Prostate gland (tissue), 2 donors: ENCODE measurements around the gene LONP1. TPM values are rescaled to one million over a fixed set of nuclear protein-coding genes. Genes with fewer than 3 reads are reported as not detected.

ENCODE experiments used
- DNase-seq: peaks from one replicate; pipeline ENCODE4 v3.0.0-alpha.2; 2019; ENCODE audit warnings: low spot score
- H3K27ac ChIP-seq, 2 donors: fragments of 200-600 bp; sonication (generic); 2 replicates each; pipeline ENCODE4 v1.5.1; 2017 to 2019
- H3K27me3 ChIP-seq: fragments of 200-600 bp; sonication (generic); replicated peaks from 2 replicates; pipeline ENCODE4 v1.5.1; 2019; ENCODE audit not compliant: insufficient read depth
- H3K36me3 ChIP-seq, 2 donors: fragments of 200-600 bp; sonication (generic); 1 replicate in 1 of 2; 2 replicates in 1 of 2; pipeline versions ENCODE4 v1.5.1 to v1.8.1; 2017 to 2019
- H3K4me1 ChIP-seq: fragments of 200-600 bp; sonication (generic); replicated peaks from 2 replicates; pipeline ENCODE4 v1.5.1; 2019
- H3K4me3 ChIP-seq, 2 donors: fragments of 200-600 bp; sonication (generic); 2 replicates each; pipeline ENCODE4 v1.5.1; 2017 to 2019
- H3K9me3 ChIP-seq: fragments of 200-600 bp; sonication (generic); 2 replicates; pipeline ENCODE4 v1.5.1; 2017
- POLR2A ChIP-seq: fragments of 450-650 bp; IDR thresholded peaks from one replicate; pipeline ENCODE4 v1.6.1; 2016; ENCODE audit warnings: antibody characterized with exemption, mild to moderate bottlenecking
- POLR2AphosphoS5 ChIP-seq: sonication (generic); formaldehyde crosslinking; IDR thresholded peaks from one replicate; pipeline ENCODE4 v1.6.1; 2017; ENCODE audit warnings: antibody characterized with exemption
- WGBS: methylation state at CpG from one replicate; pipeline ENCODE4 v1.1.5; 2018; 5-methylcytosine and 5-hydroxymethylcytosine counted together
- intact Hi-C: fragments of 100-400 bp; cut with DNase I; formaldehyde crosslinking; loops from one replicate; pipeline ENCODE4 v1.14.2; 2022
- total RNA-seq, 2 donors: library from RNA; depleted of rRNA; stranded (reverse); fragments of >200 nt; gene quantifications; one replicate each; pipeline ENCODE4 v1.1.0, GENCODE V29; 2016
- TF ChIP-seq, protein P1 (sequence below), 4 experiments: fragments of 200-600 bp in 2 of 4; fragments of 450-650 bp in 2 of 4; sonication (generic) in 2 of 4; IDR thresholded peaks; 1 replicate in 3 of 4; 2 replicates in 1 of 4; pipeline ENCODE4 v1.5.1; 2016 to 2019; ENCODE audit warnings: antibody characterized with exemption in 4 of 4, mild to moderate bottlenecking in 2 of 4, moderate library complexity in 2 of 4

The LONP1 gene, protein sequence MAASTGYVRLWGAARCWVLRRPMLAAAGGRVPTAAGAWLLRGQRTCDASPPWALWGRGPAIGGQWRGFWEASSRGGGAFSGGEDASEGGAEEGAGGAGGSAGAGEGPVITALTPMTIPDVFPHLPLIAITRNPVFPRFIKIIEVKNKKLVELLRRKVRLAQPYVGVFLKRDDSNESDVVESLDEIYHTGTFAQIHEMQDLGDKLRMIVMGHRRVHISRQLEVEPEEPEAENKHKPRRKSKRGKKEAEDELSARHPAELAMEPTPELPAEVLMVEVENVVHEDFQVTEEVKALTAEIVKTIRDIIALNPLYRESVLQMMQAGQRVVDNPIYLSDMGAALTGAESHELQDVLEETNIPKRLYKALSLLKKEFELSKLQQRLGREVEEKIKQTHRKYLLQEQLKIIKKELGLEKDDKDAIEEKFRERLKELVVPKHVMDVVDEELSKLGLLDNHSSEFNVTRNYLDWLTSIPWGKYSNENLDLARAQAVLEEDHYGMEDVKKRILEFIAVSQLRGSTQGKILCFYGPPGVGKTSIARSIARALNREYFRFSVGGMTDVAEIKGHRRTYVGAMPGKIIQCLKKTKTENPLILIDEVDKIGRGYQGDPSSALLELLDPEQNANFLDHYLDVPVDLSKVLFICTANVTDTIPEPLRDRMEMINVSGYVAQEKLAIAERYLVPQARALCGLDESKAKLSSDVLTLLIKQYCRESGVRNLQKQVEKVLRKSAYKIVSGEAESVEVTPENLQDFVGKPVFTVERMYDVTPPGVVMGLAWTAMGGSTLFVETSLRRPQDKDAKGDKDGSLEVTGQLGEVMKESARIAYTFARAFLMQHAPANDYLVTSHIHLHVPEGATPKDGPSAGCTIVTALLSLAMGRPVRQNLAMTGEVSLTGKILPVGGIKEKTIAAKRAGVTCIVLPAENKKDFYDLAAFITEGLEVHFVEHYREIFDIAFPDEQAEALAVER
- 100 to 1,000 TPM in 1 of 2 donors, 10 to 100 TPM in 1; 62.7 to 120 TPM for total RNA-seq

DNA sequence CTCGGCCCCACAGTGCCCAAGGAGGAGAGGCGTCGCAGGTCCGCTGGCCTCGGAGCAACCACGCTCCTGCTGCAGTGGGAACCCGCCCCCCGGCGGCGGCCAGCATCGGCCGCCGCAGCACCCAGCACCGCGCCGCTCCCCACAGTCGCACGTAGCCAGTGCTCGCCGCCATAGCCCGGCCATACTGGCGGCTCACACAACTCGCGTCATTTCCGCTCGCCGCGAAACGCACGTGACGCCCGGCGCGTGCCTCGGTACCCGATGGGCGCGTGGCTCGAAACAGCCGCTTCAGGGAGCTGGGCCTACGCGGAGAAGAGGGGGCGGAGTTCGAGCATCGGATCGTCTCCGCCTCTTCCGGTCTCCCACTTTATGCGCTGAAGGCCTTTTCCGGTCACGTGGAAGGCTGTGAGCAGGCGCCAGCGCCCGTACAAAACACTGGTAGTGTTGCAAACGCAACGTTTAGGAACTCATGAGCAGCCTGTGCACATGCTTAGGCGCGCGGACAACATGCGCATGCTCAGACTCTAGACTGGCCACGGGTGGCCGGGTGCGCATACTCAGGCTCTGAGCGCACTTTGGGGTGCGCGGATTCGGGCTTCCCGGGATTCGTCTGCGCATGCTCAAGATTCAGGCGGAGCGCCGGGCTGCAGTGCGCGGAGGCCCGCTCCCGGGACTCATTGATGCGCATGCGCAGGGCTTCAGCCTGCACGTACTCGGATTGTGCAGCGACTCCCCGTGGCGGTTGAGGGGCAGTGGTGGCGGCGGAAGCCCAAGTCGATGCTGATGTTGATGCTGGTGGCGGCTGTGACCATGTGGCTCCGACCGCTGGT lies at the start of gene LONP1, which contains the start of gene CATSPERD:
Gene LONP1, minus strand, starts transcription at position 186 of the 830 bp plus-strand sequence. Its CDS starts 14 bp downstream, at position 172.
Gene CATSPERD, plus strand, starts transcription at position 677 of the 830 bp plus-strand sequence. Its CDS starts 101 bp downstream, at position 778.
- H3K4me1 ChIP-seq = peaks cover 9% of the 10 kb centered on the region
- intact Hi-C loops = loop anchor here (1.0 kb wide), 1 partner anchor 30 kb away; the partner anchor contains the start of gene RPL36
- H3K27ac ChIP-seq = peak within 1 kb of the TSS; percentile 89 to 90
- WGBS = under 1% methylated on average over 79 of the region's 90 CpGs
- H3K4me3 ChIP-seq = peak within 1 kb of the TSS; percentile 97 to 99
- no peaks in the 10 kb centered on the region for H3K9me3 ChIP-seq
- H3K27me3 ChIP-seq = no peaks in the 10 kb centered on the region
- no peaks in the 10 kb centered on the region for H3K36me3 ChIP-seq
- peak; percentile 51 for TF ChIP-seq POLR2A
- peak; percentile 99 for TF ChIP-seq POLR2AphosphoS5
- TF ChIP-seq, protein P1, sequence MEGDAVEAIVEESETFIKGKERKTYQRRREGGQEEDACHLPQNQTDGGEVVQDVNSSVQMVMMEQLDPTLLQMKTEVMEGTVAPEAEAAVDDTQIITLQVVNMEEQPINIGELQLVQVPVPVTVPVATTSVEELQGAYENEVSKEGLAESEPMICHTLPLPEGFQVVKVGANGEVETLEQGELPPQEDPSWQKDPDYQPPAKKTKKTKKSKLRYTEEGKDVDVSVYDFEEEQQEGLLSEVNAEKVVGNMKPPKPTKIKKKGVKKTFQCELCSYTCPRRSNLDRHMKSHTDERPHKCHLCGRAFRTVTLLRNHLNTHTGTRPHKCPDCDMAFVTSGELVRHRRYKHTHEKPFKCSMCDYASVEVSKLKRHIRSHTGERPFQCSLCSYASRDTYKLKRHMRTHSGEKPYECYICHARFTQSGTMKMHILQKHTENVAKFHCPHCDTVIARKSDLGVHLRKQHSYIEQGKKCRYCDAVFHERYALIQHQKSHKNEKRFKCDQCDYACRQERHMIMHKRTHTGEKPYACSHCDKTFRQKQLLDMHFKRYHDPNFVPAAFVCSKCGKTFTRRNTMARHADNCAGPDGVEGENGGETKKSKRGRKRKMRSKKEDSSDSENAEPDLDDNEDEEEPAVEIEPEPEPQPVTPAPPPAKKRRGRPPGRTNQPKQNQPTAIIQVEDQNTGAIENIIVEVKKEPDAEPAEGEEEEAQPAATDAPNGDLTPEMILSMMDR (IDR thresholded peaks at IDR 0.05) = peak; percentile 84 to 98 (median 93)
- peak; percentile 98 for DNase-seq

DNA sequence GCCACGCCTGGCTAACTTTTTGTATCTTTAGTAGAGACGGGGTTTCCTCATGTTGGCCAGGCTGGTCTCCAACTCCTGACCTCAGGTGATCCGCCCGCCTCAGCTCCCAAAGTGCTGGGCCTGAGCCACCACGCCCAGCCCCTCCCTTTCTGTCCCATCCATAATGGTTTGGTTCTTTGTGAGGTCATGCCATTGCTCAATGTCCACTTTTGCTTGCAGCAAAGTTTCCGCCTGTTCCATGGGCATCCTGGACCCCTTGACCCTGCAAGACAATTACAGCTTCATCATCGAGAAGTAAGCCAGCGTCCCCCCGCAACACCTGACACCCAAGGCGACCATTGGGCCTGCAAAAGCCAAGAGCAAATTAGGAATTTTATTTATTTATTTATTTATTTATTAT lies 48.0 kb upstream of the LONP1 start:
- no peaks in the 10 kb centered on the region for H3K27me3 ChIP-seq
- TF ChIP-seq POLR2A = no peak
- TF ChIP-seq POLR2AphosphoS5 = no peak
- TF ChIP-seq, protein P1 (IDR thresholded peaks at IDR 0.05) = no peak
- H3K4me3 ChIP-seq = no peak overlapping the region
- no peaks in the 10 kb centered on the region for H3K4me1 ChIP-seq
- H3K36me3 ChIP-seq = no peaks in the 10 kb centered on the region
- intact Hi-C loops = no loop called here
- no peak overlapping the region for H3K27ac ChIP-seq
- WGBS = 95% methylated on average over 10 of the region's 10 CpGs
- DNase-seq = no peak
- H3K9me3 ChIP-seq = no peaks in the 10 kb centered on the region

DNA sequence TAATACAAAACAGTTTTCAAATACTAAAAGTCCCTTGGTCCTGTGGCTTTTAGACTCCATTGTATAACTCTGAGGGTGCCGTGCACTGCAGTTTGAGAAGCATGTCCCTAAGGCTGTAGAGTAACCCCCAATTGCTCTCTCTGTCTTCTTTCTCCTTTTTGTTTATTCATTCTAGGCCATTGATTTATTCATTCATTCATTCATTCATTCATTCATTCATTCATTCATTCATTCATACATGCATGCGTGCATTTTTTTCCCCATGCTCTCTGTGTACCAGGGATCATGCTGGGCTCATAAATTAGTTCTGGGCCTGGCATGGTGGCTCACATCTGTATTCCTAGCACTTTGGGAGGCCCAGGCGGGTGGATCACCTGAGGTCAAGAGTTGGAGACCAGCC lies 45.3 kb upstream of the LONP1 start:
- TF ChIP-seq, protein P1 (IDR thresholded peaks at IDR 0.05) = no peak
- TF ChIP-seq POLR2A = no peak
- no peak for TF ChIP-seq POLR2AphosphoS5
- WGBS = 94% methylated on average over 3 of the region's 3 CpGs
- DNase-seq = no peak
- Histone ChIP-seq H3K27me3 (no peaks in the 10 kb centered on the region), H3K36me3 (no peaks in the 10 kb centered on the region), H3K27ac (no peak overlapping the region), H3K9me3 (no peaks in the 10 kb centered on the region), H3K4me1 (no peaks in the 10 kb centered on the region), H3K4me3 (no peak overlapping the region)
- intact Hi-C loops = no loop called here

DNA sequence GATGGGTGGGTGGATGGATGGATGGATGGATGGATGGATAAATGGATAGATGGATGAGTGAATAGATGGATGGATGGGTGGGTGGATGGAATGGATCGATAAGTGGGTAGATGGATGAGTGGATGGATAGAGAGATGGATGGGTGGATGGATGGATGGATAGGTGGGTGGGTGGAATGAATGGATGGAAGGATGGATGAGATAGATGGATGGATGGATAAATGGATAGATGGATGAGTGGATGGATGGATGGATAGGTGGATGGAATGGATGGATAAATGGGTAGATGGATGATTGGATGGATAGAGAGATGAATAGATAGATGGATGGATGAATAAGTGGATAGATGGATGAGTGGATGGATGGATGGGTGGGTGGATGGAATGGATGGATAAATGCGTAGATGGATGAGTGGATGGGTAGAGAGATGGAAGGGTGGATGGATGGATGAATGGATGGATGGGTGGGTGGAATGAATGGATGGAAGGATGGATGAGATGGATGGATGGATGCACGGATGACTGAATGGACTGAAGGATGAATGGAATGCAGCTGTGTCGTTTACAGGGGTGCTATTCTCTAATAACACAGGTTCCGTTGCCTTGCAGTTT lies 42.8 kb upstream of the LONP1 start:
- Histone ChIP-seq H3K4me3 (no peak overlapping the region), H3K36me3 (no peaks in the 10 kb centered on the region), H3K9me3 (no peaks in the 10 kb centered on the region), H3K27me3 (no peaks in the 10 kb centered on the region), H3K4me1 (no peaks in the 10 kb centered on the region), H3K27ac (no peak overlapping the region)
- TF ChIP-seq POLR2A (no peak), POLR2AphosphoS5 (no peak)
- WGBS = 87% methylated on average over 5 of the region's 5 CpGs
- intact Hi-C loops = no loop called here
- no peak for DNase-seq
